ENCODE data around the gene STK40.
A peak's percentile ranks its signal among the peaks of the same experiment; 100 is the strongest.

The STK40 gene

GRCh38 chr1:36326499-36326898, 59.2 kb downstream of the STK40 start:
- Histone ChIP-seq H3K36me3 (ENCODE audit: insufficient read depth, low read length) (no peaks in the 10 kb centered on the region), H3K4me3 (ENCODE audit: low read depth in 1 of 2, low read length in 2 of 2) (no peak overlapping the region), H3K9me3 (ENCODE audit: insufficient read depth, low read length, severe bottlenecking) (no peaks in the 10 kb centered on the region), H3K79me2 (ENCODE audit: insufficient read depth, low read length) (no peaks in the 10 kb centered on the region), H3K4me2 (ENCODE audit: insufficient read depth, low read length) (no peak overlapping the region), H3K9ac (ENCODE audit: low read depth, low read length) (no peak overlapping the region), H2AFZ (ENCODE audit: low read depth, low read length) (no peak overlapping the region), H3K27me3 (ENCODE audit: insufficient read depth, low read length, poor library complexity) (no peaks in the 10 kb centered on the region), H4K20me1 (ENCODE audit: insufficient read depth, low read length) (0 out of 2 replicates have a peak, but pooled peaks cover 2% of the 10 kb centered on the region), H3K27ac (ENCODE audit: low read length) (no peak overlapping the region), H3K4me1 (ENCODE audit: insufficient read depth, low read length) (peaks cover 16% of the 10 kb centered on the region)
- TF ChIP-seq EZH2 (IDR thresholded peaks at IDR 0.05; ENCODE audit: borderline replicate concordance, low read depth, low read length, severe bottlenecking), result no peak
- TF ChIP-seq CTCF (IDR thresholded peaks at IDR 0.05; ENCODE audit: borderline replicate concordance, extremely low read depth, low read length, poor library complexity, severe bottlenecking), result no peak
- no peak for ATAC-seq (ENCODE audit: insufficient read depth, low read depth)
- DNase-seq, result peak; percentile 19

DNA sequence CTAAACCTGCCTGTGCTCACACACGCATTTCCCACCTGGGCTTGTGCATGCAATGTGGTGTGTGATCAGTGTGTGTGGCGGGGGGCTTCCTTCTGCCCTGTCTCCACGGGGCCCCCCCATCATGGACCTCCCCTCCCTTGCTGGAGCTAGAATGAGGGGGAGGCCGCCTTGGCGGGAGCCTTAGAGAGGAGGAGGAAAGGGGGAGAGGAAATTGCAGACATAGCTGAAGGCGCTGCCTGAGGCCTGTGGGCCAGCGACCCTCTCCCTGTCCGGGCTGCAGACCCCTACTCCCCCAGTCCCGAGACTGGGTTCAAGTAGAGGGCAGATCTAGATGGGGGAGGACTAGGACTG, 61.4 kb downstream of the STK40 start:
- Histone ChIP-seq H3K4me2 (ENCODE audit: insufficient read depth, low read length) (peak overlapping the region; percentile 68), H3K27ac (ENCODE audit: low read length) (no peak overlapping the region), H3K36me3 (ENCODE audit: insufficient read depth, low read length) (no peaks in the 10 kb centered on the region), H3K9me3 (ENCODE audit: insufficient read depth, low read length, severe bottlenecking) (no peaks in the 10 kb centered on the region), H3K4me1 (ENCODE audit: insufficient read depth, low read length) (peaks cover 16% of the 10 kb centered on the region), H3K4me3 (ENCODE audit: low read depth in 1 of 2, low read length in 2 of 2) (peak overlapping the region in 1 of 2 experiments; percentile 53; a peak in 2 of 4 replicates), H3K27me3 (ENCODE audit: insufficient read depth, low read length, poor library complexity) (no peaks in the 10 kb centered on the region), H2AFZ (ENCODE audit: low read depth, low read length) (no peak overlapping the region), H3K79me2 (ENCODE audit: insufficient read depth, low read length) (no peaks in the 10 kb centered on the region), H3K9ac (ENCODE audit: low read depth, low read length) (peak overlapping the region; percentile 60; the same call in 1 of the 2 replicates), H4K20me1 (ENCODE audit: insufficient read depth, low read length) (0 out of 2 replicates have a peak, but pooled peaks cover 2% of the 10 kb centered on the region)
- TF ChIP-seq EZH2 (IDR thresholded peaks at IDR 0.05; ENCODE audit: borderline replicate concordance, low read depth, low read length, severe bottlenecking) (no peak), CTCF (IDR thresholded peaks at IDR 0.05; ENCODE audit: borderline replicate concordance, extremely low read depth, low read length, poor library complexity, severe bottlenecking) (no peak)
- DNase-seq, result no peak
- ATAC-seq (ENCODE audit: insufficient read depth, low read depth), result 0 out of 3 replicates have a peak, but pooled peaks have one; percentile 1

DNA sequence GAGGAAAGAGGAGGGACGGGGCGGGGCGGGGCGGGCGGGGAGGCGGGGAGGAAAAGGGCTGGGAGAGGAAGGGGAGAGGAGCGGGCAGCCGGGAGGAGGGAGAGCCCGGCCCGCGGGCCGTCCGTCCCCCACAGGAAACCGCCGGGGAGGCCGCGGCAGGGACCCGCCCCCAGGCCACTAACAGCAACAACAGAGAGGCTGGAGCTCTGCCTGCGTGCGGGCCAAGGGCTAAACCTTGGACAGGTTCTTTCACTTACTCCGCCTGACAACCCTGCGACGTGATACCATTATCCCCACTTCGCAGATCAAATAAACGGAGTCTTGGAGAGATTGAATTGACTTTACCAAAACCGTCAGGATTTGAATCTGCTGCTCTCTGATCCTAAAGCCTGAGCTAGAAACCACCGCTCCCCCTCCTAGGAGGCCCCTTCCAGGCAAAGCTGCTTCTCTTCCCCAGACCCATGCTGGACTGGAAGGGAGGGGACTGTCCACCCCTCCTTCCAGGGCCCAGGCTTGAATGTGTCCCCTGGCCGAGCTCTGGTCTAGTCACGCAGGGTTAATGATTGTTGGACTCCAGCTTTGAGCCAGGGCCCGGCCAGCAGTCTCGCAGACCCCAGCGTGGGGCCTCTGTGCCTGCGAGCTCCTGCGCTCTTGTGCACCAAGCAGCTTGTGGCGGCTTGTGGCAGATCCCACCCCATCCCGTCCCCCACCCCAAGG, 61.9 kb downstream of the STK40 start, which contains the start of gene EVA1B:
EVA1B (minus strand) TSS at position 10 of the 717 bp plus-strand sequence. CDS start 608 bp downstream, outside the sequence.
- Histone ChIP-seq H3K4me1 (ENCODE audit: insufficient read depth, low read length) (peaks cover 16% of the 10 kb centered on the region), H3K27me3 (ENCODE audit: insufficient read depth, low read length, poor library complexity) (no peaks in the 10 kb centered on the region), H2AFZ (ENCODE audit: low read depth, low read length) (peak within 1 kb of the TSS; percentile 71), H4K20me1 (ENCODE audit: insufficient read depth, low read length) (0 out of 2 replicates have a peak, but pooled peaks cover 2% of the 10 kb centered on the region), H3K9ac (ENCODE audit: low read depth, low read length) (peak within 1 kb of the TSS; percentile 60), H3K27ac (ENCODE audit: low read length) (peak within 1 kb of the TSS; percentile 36; the same call in 1 of the 2 replicates), H3K36me3 (ENCODE audit: insufficient read depth, low read length) (no peaks in the 10 kb centered on the region), H3K9me3 (ENCODE audit: insufficient read depth, low read length, severe bottlenecking) (no peaks in the 10 kb centered on the region), H3K4me3 (ENCODE audit: low read depth in 1 of 2, low read length in 2 of 2) (peak within 1 kb of the TSS; percentile 24 to 53; a peak in 3 of 4 replicates), H3K79me2 (ENCODE audit: insufficient read depth, low read length) (no peaks in the 10 kb centered on the region), H3K4me2 (ENCODE audit: insufficient read depth, low read length) (peak within 1 kb of the TSS; percentile 68)
- DNase-seq (peak; percentile 70), ATAC-seq (ENCODE audit: insufficient read depth, low read depth) (peak; percentile 71)
- TF ChIP-seq EZH2 (IDR thresholded peaks at IDR 0.05; ENCODE audit: borderline replicate concordance, low read depth, low read length, severe bottlenecking) (no peak), CTCF (IDR thresholded peaks at IDR 0.05; ENCODE audit: borderline replicate concordance, extremely low read depth, low read length, poor library complexity, severe bottlenecking) (no peak)
